Gastrocnemius medialis (tissue), 4 donors: ENCODE data around the gene TMEM154. TPM values are rescaled to one million over a fixed set of nuclear protein-coding genes. Genes with fewer than 3 reads are reported as not detected.

Experiments used
- ATAC-seq, 2 donors: fragments of 150-250 bp; one replicate each; pipeline ENCODE4 v1.9.1; 2016
- DNase-seq, 2 donors: peaks; one replicate each; pipeline ENCODE4 v3.0.0-alpha.2; 2019
- H3K27ac ChIP-seq, 4 donors: fragments of 200-600 bp; sonication (generic); 1 replicate in 1 of 4; 2 replicates in 3 of 4; pipeline ENCODE4 v1.5.1; 2016 to 2018; ENCODE audit warnings: mild to moderate bottlenecking in 2 of 4, moderate library complexity in 1 of 4
- H3K27me3 ChIP-seq, 3 donors: fragments of 200-600 bp; sonication (generic) in 2 of 3; 1 replicate in 1 of 3; 2 replicates in 2 of 3; pipeline versions ENCODE4 v1.5.1 to v1.6.0; 2016 to 2019; ENCODE audit warnings: mild to moderate bottlenecking in 1 of 3, moderate library complexity in 1 of 3
- H3K36me3 ChIP-seq, 2 donors: fragments of 200-600 bp; sonication (generic) in 1 of 2; one replicate each; pipeline ENCODE4 v1.5.1; 2017 to 2018
- H3K4me1 ChIP-seq, 2 donors: fragments of 200-600 bp; sonication (generic) in 1 of 2; one replicate each; pipeline ENCODE4 v1.5.1; 2016 to 2017; ENCODE audit warnings: mild to moderate bottlenecking in 2 of 2
- H3K4me3 ChIP-seq, 4 donors: fragments of 200-600 bp; sonication (generic) in 3 of 4; 1 replicate in 1 of 4; 2 replicates in 3 of 4; pipeline ENCODE4 v1.5.1; 2016 to 2019; ENCODE audit warnings: mild to moderate bottlenecking in 2 of 4
- H3K9me3 ChIP-seq, 3 donors: fragments of 200-600 bp; sonication (generic) in 2 of 3; 1 replicate in 1 of 3; 2 replicates in 2 of 3; pipeline ENCODE4 v1.5.1; 2016 to 2019
- POLR2A ChIP-seq, 2 donors: fragments of 450-650 bp; IDR thresholded peaks; one replicate each; pipeline ENCODE4 v1.6.1; 2017; ENCODE audit warnings: antibody characterized with exemption in 2 of 2, mild to moderate bottlenecking in 2 of 2, moderate library complexity in 2 of 2
- in situ Hi-C, 4 donors: fragments of 200-750 bp; cut with MboI; loops; one replicate each; pipeline versions ENCODE4 v1.15.0 to v1.8.0; 2017; ENCODE audit warnings: low sequenced_read_pairs in 4 of 4
- intact Hi-C: fragments of 100-400 bp; cut with DNase I; formaldehyde crosslinking; loops from one replicate; pipeline ENCODE4 v1.15.1; 2023; ENCODE audit warnings: low total_unique reads
- total RNA-seq, 4 donors: library from RNA; depleted of rRNA; stranded (reverse); fragments of >200 nt; gene quantifications; one replicate each; pipeline versions ENCODE4 v1.1.0 to v1.2.3, GENCODE V29; 2016
- TF ChIP-seq, protein P1 (sequence below), 5 experiments: fragments of 450-650 bp in 3 of 5; fragments of 200-600 bp in 2 of 5; sonication (generic) in 2 of 5; IDR thresholded peaks in 4 of 5; conservative IDR thresholded peaks in 1 of 5; 1 replicate in 4 of 5; 2 replicates in 1 of 5; pipeline ENCODE4 v1.5.1; 2016 to 2019; ENCODE audit warnings: antibody characterized with exemption in 5 of 5, mild to moderate bottlenecking in 3 of 5, moderate library complexity in 3 of 5

The TMEM154 gene
- total RNA-seq, 4 donors from 2014 or later: 0.15 to 2.0 (median 0.70) TPM

DNA sequence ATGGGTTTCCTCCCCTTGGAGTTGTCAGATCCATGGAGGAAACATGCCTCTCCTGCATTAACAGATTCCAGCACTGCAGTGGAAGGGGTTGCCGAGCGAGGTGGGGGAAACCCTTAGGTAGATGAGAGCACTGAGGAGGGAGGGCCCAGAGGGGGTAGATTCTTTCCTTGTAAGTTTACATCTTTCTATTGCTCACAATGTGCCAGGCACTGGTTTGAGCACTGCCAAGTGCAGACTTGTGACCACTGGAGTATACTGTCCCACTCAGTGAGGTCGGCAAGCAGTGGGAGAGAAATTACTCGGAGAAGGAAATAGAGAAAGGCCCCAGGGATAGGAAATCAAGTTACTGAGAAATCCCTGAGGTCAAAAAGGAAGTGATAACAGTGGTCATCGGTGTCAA, 27.8 kb upstream of the TMEM154 start:
- Histone ChIP-seq H3K27ac (no peak overlapping the region), H3K4me1 (no peaks in the 10 kb centered on the region), H3K27me3 (no peaks in the 10 kb centered on the region), H3K36me3 (no peaks in the 10 kb centered on the region), H3K9me3 (no peaks in the 10 kb centered on the region), H3K4me3 (no peak overlapping the region)
- in situ Hi-C loops: no loop called here
- TF ChIP-seq, protein P1, sequence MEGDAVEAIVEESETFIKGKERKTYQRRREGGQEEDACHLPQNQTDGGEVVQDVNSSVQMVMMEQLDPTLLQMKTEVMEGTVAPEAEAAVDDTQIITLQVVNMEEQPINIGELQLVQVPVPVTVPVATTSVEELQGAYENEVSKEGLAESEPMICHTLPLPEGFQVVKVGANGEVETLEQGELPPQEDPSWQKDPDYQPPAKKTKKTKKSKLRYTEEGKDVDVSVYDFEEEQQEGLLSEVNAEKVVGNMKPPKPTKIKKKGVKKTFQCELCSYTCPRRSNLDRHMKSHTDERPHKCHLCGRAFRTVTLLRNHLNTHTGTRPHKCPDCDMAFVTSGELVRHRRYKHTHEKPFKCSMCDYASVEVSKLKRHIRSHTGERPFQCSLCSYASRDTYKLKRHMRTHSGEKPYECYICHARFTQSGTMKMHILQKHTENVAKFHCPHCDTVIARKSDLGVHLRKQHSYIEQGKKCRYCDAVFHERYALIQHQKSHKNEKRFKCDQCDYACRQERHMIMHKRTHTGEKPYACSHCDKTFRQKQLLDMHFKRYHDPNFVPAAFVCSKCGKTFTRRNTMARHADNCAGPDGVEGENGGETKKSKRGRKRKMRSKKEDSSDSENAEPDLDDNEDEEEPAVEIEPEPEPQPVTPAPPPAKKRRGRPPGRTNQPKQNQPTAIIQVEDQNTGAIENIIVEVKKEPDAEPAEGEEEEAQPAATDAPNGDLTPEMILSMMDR (IDR thresholded peaks at IDR 0.05 in 4 of 5, conservative IDR thresholded peaks at IDR 0.05 in 1 of 5): no peak
- no peak for TF ChIP-seq POLR2A (IDR thresholded peaks at IDR 0.05)
- DNase-seq: no peak
- intact Hi-C loops: no loop called here
- ATAC-seq: no peak

DNA sequence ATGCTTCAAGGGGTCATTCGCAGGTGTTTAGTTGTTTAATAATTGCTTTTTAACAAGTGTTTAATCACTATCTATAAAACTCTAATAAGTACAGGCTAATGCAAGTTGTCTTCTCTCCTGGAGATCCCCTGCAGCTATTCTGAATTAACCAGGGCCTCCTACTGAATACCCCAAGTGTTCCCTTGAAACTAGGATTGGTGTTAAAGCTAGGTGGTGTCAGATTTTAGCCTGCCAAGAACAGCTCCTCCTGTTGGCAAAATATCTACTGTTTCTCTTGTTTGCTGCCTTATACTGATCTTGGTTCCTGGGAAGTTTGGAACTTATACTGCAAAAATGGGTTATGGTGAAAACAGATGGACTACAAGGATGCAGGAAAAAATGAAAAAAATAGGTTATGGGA, 26.1 kb upstream of the TMEM154 start:
- Histone ChIP-seq H3K27me3 (no peaks in the 10 kb centered on the region), H3K4me3 (no peak overlapping the region), H3K9me3 (no peaks in the 10 kb centered on the region), H3K27ac (no peak overlapping the region), H3K4me1 (no peaks in the 10 kb centered on the region), H3K36me3 (no peaks in the 10 kb centered on the region)
- ATAC-seq: no peak
- in situ Hi-C loops (no loop called here), intact Hi-C loops (no loop called here)
- TF ChIP-seq, protein P1 (IDR thresholded peaks at IDR 0.05 in 4 of 5, conservative IDR thresholded peaks at IDR 0.05 in 1 of 5): no peak
- no peak for TF ChIP-seq POLR2A (IDR thresholded peaks at IDR 0.05)
- no peak for DNase-seq

DNA sequence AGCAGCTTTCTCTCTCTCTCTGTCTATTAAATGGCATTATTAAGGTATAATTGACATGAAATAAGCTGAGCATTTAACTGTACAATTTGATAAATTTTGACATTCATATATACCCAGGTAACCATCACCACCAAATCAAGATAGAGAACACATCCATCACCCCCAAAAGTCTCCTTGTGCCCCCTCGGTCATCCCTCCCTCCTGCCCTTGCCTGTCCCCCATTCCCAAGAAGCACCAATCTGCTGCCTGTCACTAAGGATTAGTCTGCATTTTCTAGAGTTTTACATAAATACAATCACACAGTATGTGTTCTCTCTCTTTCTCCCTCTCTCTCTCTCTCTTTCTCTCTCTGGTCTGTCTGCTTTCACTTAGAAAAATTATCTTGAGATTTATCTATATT, 25.0 kb upstream of the TMEM154 start:
- Histone ChIP-seq H3K36me3 (no peaks in the 10 kb centered on the region), H3K27me3 (no peaks in the 10 kb centered on the region), H3K4me3 (no peak overlapping the region), H3K9me3 (no peaks in the 10 kb centered on the region), H3K27ac (no peak overlapping the region), H3K4me1 (no peaks in the 10 kb centered on the region)
- intact Hi-C loops: no loop called here
- TF ChIP-seq, protein P1 (IDR thresholded peaks at IDR 0.05 in 4 of 5, conservative IDR thresholded peaks at IDR 0.05 in 1 of 5): no peak
- no peak for TF ChIP-seq POLR2A (IDR thresholded peaks at IDR 0.05)
- in situ Hi-C loops: no loop called here
- no peak for ATAC-seq
- no peak for DNase-seq

DNA sequence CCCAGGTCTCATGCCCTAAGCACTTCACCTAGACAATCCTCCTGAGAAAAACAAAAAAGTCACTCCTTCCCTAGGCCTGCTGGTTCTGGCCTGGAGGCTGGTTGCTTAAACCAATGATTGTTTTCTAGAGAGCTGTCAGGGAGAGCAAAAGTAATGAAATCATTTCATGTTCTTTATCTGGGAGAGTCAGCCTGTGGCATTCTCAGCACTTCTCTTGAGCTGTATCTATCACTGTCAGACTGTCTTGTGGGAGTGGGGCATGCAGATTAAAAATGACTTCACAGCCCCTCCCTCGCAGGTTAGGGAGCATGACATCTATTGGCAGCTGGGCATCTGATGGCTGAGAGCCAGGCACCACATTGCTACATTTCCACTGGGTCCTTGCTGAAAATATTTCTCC, 20.4 kb upstream of the TMEM154 start:
- ATAC-seq: no peak
- DNase-seq: no peak
- Histone ChIP-seq H3K4me1 (peaks cover 11 to 13% of the 10 kb centered on the region in 2 donors), H3K27me3 (no peaks in the 10 kb centered on the region), H3K36me3 (no peaks in the 10 kb centered on the region), H3K27ac (no peak overlapping the region), H3K4me3 (no peak overlapping the region), H3K9me3 (no peaks in the 10 kb centered on the region)
- in situ Hi-C loops (no loop called here), intact Hi-C loops (no loop called here)
- no peak for TF ChIP-seq POLR2A (IDR thresholded peaks at IDR 0.05)
- TF ChIP-seq, protein P1 (IDR thresholded peaks at IDR 0.05 in 4 of 5, conservative IDR thresholded peaks at IDR 0.05 in 1 of 5): no peak

DNA sequence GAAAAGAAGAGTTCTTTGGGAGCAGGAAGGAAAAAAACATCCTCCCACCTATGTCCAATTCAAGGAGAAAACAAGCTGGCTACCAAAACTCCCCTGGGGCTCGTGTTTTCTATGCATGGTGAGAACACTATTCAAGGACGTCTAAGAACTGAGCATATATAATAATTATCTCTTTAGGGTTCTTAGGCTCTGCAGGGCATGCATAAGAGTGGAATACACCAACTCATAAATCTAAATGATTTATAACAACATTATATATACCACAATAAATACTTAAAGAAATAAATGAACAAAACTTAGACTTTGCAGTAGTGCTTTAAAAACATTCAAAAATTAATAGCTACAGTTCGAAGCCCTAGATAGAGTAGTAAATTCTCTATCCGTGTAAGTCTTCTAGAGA, 19.5 kb upstream of the TMEM154 start:
- peaks cover 11 to 13% of the 10 kb centered on the region in 2 donors for H3K4me1 ChIP-seq

More for the DNA sequence above, 19.5 kb upstream of the TMEM154 start:
- Histone ChIP-seq H3K27me3 (no peaks in the 10 kb centered on the region), H3K4me3 (no peak overlapping the region), H3K27ac (no peak overlapping the region), H3K9me3 (no peaks in the 10 kb centered on the region), H3K36me3 (no peaks in the 10 kb centered on the region)
- intact Hi-C loops (no loop called here), in situ Hi-C loops (no loop called here)
- no peak for ATAC-seq
- TF ChIP-seq POLR2A (IDR thresholded peaks at IDR 0.05): no peak
- DNase-seq: no peak
